HG02678 (cell line): Measurements from ENCODE around the gene MROH2A.

Experiments used
- ATAC-seq: cut with Tn5 transposase; IDR thresholded peaks from one replicate; pipeline ENCODE4 v1.9.1; 2021; ENCODE audit warnings: mild to moderate bottlenecking, moderate library complexity; ENCODE audit not compliant: unreplicated experiment

MROH2A gene

GRCh38 chr2:233833345-233833744 is 55.2 kb downstream of the MROH2A start:
- no peak for ATAC-seq

DNA sequence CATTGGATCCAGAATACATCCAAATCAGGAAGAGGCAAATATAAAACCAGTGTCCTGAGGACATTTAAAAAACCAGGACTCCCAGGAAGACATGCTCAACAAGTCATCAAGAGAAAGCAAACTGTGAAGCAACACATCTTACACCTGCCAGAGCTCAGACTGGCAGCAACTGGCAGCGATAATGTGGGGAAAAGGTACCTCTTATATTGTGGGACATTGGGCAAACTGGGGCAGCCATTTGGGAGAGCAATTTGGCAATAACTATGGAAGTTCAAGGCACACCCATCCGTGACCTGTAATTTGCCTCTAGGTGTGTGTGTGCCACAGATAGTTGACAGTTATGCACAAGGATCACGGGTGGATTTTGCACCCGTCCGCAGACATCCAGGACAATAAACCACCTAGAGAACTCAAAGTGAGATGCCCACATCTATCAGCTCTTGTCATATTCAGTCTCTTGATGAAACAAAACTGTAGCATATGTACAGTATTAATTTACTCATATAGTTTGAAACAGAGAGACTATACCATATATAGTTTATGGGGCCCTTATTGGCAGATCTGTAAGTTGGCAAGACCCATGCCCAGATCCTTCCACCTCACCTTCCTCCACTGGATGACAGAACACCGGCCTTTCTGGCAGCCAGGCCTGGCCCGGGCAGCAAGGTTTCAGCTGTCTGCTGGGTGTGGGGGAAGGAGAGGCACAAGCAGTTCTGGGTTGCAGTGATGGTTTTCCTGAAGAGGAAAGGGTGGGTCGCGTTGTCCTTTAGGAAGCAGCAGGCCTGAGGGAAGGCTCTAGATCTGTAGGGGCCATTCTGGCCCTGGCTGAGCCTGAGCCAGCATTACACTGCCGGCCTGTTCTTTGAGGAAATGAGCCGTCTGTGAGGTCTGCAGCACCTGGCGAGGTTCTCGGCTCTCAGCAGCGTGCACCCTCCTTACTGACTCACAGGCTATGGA is 57.4 kb downstream of the MROH2A start:
- no peak for ATAC-seq

DNA sequence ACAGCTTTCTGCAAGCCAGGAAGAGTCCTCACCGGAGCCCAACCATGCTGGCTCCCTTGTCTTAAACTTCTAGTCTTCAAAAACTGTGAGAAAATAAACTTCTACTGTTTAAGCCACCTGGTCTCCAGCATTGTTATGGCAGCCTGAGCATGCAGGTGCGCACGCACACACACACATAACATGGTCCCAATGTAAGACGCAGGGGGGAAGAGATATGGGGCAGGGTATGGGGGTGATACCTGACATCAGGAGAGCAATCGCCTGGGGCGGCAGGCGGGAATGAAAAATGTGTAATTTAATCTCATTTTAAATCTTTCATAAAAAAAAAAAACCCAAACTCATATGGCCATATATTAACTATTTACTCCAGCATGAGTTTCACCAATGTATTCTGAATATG is 58.2 kb downstream of the MROH2A start:
- ATAC-seq = no peak

DNA sequence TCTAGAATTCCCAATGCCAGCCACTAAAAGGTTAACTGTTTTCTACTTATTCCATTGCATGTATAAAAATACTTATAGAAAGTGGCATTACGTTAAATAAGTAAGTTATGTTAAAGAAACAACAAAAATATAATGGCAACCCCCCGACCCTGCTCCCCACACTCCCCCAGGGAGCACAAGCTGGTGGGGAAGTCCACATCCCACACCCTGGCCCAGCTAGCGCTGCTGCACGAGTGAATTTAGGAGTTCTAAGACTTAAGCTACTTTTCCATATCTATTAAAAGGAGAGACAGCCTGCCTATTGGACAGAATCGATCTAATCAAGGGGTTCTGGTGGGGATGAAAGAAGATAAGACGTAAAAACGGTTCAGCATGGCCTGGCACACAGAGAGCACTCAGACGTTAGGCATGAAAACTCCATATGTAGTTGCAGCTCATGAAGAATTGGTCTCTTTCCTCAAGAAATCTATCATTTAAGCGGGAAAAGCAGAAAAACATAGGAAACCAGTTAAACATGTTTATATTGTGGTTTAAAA is 59.6 kb downstream of the MROH2A start:
- no peak for ATAC-seq

DNA sequence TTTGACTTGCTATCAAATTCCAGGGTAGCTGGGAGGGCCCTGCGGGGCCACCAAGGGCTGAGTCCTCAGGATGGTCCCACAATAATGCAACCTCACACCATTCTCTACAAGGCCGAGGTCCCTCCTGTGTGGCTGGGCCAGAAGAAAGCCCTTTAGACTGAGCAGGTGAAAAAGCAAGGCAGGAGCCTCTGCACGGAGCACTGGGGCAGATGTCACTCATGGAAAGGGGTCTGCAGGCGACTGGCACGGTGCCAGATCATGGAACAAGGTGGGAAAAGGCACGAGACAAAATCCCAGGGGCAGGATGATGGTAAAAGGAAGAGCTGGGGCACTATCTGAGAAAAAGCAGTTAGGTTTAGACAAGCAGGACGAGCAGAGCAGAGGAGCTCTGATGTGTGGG is 60.1 kb downstream of the MROH2A start:
- ATAC-seq = no peak

DNA sequence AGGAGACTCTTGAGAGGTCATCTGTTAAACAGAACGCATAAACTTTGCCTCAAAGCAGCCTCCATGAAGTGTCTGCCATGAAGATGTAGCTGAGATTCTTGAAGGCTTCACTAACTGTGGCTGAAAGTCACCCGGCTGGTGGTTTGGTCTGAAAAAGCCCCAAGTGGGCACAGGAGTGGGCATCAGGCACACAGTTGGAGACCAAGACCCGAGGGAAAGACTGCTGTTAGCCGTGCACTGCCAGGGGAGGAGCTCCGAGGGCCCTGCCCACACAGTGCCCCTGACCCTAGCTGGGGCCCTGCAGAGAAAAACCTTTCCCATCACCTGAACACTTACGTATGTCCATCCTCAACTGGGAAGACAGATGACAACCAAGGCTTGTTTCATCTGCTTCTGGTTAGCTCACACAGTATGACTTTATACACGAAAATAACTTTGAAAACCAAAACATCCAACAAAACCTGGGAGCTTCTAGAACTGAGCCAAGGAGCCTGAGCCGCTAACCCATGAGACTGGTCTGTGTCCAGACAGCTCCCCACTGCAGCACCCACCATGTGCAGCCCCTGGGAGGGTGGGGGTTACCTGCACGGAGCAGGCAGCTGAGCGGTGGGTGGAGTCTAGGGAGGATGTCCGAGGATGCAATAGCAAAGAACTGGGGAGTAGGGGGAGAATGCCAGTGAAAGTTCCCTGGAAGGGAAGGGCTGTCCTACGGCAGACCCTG is 60.8 kb downstream of the MROH2A start:
- ATAC-seq = no peak

GRCh38 chr2:233839447-233839820 is 61.3 kb downstream of the MROH2A start:
- ATAC-seq = no peak

DNA sequence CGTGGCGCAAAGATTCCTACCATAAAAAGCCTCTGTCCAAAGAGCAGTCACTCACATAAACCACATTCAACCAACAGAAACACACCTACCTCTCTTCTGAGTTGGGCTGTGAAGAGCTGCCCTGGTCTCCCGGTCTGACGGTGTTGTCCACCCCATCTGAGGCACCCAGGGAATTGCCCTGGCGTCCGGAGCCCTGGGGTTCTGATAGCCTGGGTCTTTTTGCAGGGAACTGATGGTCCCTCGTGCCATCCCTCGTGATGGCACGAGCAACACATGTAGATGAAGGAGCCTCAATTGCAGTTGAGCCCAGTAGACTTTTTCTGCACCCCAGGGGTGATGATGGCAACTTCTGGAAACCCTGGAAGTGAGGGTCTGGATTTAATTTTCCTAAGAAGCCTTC is 62.4 kb downstream of the MROH2A start:
- no peak for ATAC-seq

DNA sequence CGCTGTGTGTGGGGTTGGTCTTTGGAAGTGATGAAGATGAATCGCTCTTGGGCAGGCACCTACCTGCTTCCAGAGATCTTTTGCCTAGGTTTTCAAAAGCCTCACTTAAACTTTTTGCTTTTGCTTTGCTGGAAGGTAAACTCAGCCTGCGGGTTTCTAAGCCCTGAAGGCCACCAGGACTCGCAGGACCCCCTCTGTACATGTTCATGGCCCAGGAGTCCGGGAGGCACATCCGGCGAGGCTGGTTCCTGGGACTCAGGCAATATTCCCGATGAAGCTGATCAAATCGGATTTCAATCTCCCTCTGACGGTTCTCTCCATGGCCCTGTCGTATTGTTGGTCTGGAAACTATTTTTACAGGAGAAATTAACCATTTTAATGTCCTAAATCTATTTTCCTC is 63.1 kb downstream of the MROH2A start:
- ATAC-seq = no peak

GRCh38 chr2:233844064-233844807 is 66.1 kb downstream of the MROH2A start:
- ATAC-seq = no peak

GRCh38 chr2:233844836-233845235 is 66.7 kb downstream of the MROH2A start:
- ATAC-seq = no peak

DNA sequence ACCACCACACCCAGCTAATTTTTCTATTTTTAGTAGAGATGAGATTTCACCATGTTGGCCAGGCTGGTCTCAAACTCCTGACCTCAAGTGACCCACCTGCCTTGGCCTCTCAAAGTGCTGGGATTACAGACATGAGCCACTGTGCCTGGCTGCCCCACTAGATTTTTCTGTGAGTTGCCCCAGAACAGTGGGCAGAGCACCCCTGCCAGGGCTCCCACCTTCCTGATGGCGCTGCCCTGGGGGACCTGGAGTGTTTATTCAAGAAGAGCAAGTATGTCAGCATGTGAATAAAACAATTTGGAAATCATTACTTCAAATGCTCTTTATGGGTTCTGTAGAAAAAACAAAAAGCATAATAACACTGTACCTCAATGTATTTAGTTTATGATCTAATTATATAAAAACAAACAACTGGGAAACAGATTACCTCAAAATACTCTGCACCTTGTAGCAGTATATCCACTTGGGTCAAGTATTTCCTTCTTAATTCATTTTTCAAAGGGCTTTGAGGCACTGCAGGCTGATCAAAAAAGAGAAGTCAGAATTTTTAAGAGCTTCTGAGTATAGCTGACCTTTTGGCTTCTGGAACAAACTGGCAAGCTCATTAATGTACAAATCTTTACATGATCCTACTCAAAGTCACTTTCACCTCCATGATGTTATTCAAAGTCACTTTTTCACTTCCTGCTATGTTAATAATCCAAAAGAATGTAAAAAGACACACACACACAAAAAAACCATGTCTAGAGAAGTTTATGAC is 67.4 kb downstream of the MROH2A start:
- ATAC-seq = no peak

- no peak for ATAC-seq
Measured at GRCh38 chr2:233846387-233847247, 68.5 kb downstream of the MROH2A start.

DNA sequence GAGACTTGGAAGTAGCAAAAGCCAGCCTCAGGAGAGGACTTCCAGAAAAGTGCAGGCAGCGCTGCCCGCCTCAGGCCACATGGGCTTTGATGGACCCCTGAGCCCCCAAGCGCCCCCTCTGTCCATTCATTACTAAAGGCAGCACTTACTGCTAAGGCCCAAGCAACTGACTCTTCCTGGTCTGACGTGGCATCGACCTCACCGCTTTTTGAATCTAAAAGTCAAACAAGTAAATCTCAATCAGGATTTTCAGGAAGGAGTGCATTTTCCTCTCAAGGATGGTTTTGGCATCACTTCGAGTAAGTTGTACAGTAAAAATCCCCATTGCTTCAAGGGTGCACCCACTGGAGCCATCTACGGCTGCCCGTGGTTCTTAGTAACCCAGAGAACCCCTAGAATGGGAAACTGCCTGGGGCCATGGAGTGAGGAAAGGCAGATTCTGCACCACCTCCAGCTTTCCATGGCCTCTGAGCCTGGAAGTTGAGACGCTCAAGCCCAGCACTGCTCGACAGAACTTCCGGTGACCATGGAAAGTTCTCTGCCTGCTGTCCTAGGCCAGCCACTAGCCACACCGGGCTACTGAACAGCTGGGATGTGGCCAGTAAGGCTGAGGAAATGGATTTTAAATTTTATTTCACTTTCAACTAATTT is 69.2 kb downstream of the MROH2A start:
- no peak for ATAC-seq

- ATAC-seq = no peak
Measured at GRCh38 chr2:233848276-233848675, 70.1 kb downstream of the MROH2A start.

DNA sequence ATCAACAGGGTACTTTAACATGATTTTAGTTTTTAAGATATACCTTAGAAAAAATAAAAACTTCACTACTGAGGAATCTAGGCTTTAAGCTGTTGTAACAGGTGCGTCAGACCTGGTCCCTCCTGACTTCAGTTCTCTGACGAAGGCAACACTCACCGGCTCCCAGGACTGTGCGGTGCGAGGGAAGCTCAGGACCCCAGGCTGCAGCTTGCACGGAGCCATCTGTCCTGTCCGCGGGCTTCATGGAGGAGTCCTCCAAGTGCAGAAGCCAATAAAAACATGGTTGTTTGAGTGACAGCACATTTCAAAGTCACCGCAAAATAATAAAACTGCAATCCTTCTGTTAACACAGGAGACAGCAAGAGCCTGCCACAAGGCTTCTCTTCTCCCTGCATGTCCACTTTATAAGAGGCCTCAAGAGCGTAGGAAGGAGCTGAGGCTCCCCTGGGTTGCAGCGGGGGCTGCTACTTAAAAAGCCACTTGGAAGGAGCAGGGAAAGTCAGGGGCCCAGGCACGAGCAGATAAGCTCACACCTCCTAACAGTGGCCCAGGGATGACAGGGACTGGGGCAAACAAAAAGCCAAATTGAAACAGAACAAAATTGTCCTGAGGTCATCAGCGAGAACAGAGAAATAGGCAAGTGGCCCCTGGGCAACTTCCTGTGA is 71.6 kb downstream of the MROH2A start:
- no peak for ATAC-seq

GRCh38 chr2:233850745-233851144 is 72.6 kb downstream of the MROH2A start:
- ATAC-seq = no peak

DNA sequence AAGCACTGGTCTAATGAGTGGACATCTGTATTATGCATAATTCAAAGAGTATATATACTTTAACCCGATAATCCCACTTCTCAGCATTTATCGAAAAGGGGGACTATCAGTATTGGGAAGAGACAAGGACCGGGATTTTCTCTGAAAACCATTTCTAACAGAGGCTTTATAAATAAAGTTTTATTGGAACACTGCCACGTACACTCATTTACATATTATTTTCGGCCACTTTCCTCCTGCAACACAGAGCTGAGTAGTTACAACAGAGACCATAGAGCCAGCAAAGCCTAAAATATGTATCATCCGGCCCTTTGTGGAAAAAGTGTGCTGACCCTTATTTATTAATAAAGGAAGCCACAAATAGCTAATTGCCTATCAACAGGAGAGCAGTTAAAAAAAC is 73.0 kb downstream of the MROH2A start:
- no peak for ATAC-seq

DNA sequence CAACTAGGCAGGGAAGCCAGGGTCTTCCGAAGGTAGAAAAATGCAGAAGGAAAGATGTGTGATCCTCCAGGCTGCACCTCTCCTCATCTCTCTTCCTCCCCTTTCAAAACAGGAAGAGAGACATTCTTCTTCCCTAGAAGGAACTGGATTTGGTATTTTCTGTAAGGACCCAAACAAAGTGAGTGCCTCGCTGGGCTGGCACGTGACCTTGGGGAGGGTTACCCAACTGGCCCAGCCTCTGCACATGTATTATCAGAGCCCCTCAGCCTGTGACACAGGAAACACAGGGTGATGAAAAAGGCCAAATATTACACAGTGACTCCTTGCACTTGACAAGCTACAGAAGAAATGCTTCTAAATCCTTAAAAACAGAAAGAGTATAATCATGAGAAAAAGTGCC is 73.9 kb downstream of the MROH2A start:
- no peak for ATAC-seq
